GM18867 (cell line): Measurements from ENCODE around the gene SERPINA4.
"Not testable (repeated sequence)": the region's sequence is repeated elsewhere in the genome, so short reads cannot be mapped to it uniquely, and the experiment has no call there.

Experiments
- ATAC-seq: cut with Tn5 transposase; IDR thresholded peaks from one replicate; pipeline ENCODE4 v1.9.1; 2021; ENCODE audit warnings: mild to moderate bottlenecking, moderate library complexity; ENCODE audit not compliant: unreplicated experiment

SERPINA4 gene

GRCh38 chr14:94588311-94588710 is 27.1 kb downstream of the SERPINA4 start:
- no peak for ATAC-seq

GRCh38 chr14:94591073-94591472 is 29.8 kb downstream of the SERPINA4 start:
- no peak for ATAC-seq

GRCh38 chr14:94591871-94592270 is 30.6 kb downstream of the SERPINA4 start:
- no peak for ATAC-seq

GRCh38 chr14:94592457-94592856 is 31.2 kb downstream of the SERPINA4 start:
- ATAC-seq = no peak

GRCh38 chr14:94593376-94593748 is 32.1 kb downstream of the SERPINA4 start:
- no peak for ATAC-seq

GRCh38 chr14:94593749-94594431 is 32.6 kb downstream of the SERPINA4 start:
- ATAC-seq = no peak

- ATAC-seq = no peak
Measured at GRCh38 chr14:94594441-94594840, 33.2 kb downstream of the SERPINA4 start.

- no peak for ATAC-seq
Measured at GRCh38 chr14:94595912-94596311, 34.7 kb downstream of the SERPINA4 start.

- ATAC-seq = no peak
Measured at GRCh38 chr14:94596361-94596760, 35.1 kb downstream of the SERPINA4 start.

GRCh38 chr14:94597788-94598187 is 36.5 kb downstream of the SERPINA4 start:
- ATAC-seq = no peak

- no peak for ATAC-seq
Measured at GRCh38 chr14:94598506-94598815, 37.2 kb downstream of the SERPINA4 start.

- ATAC-seq = no peak
Measured at GRCh38 chr14:94598816-94599655, 37.8 kb downstream of the SERPINA4 start.

GRCh38 chr14:94599656-94600004 is 38.4 kb downstream of the SERPINA4 start:
- ATAC-seq = no peak

- ATAC-seq = no peak
Measured at GRCh38 chr14:94600148-94600545, 38.9 kb downstream of the SERPINA4 start.

- no peak for ATAC-seq
Measured at GRCh38 chr14:94601884-94602391, 40.7 kb downstream of the SERPINA4 start.

- ATAC-seq = no peak
Measured at GRCh38 chr14:94602722-94603121, 41.5 kb downstream of the SERPINA4 start.

GRCh38 chr14:94605361-94605760 is 44.1 kb downstream of the SERPINA4 start:
- ATAC-seq = no peak

- ATAC-seq = not testable (repeated sequence)
Measured at GRCh38 chr14:94608966-94609365, 47.7 kb downstream of the SERPINA4 start.

GRCh38 chr14:94611179-94611578 is 49.9 kb downstream of the SERPINA4 start:
- ATAC-seq = no peak

GRCh38 chr14:94612174-94612573 is 50.9 kb downstream of the SERPINA4 start, which contains the start of gene SERPINA3:
Gene SERPINA3, plus strand, starts transcription at chr14:94612391. Its CDS starts 2,051 bp downstream, at chr14:94614442.
- ATAC-seq = no peak

GRCh38 chr14:94612580-94613554 is 51.6 kb downstream of the SERPINA4 start:
- ATAC-seq = no peak
